Fibroblast of upper back skin (primary cell): Measurements from ENCODE around the gene CASTOR1.
A peak's percentile ranks its signal among the peaks of the same experiment; 100 is the strongest.
"Not testable (repeated sequence)": the region's sequence is repeated elsewhere in the genome, so short reads cannot be mapped to it uniquely, and the experiment has no call there.

Experiments
- DNase-seq: peaks from one replicate; pipeline ENCODE4 v3.0.0-alpha.2; 2013

Gene CASTOR1

GRCh38 chr22:30289141-30289979 is at the start of gene CASTOR1:
Gene CASTOR1, minus strand, starts transcription at chr22:30289505. Its CDS starts 8 bp downstream, at chr22:30289497.
- peak; percentile 98 for DNase-seq

DNA sequence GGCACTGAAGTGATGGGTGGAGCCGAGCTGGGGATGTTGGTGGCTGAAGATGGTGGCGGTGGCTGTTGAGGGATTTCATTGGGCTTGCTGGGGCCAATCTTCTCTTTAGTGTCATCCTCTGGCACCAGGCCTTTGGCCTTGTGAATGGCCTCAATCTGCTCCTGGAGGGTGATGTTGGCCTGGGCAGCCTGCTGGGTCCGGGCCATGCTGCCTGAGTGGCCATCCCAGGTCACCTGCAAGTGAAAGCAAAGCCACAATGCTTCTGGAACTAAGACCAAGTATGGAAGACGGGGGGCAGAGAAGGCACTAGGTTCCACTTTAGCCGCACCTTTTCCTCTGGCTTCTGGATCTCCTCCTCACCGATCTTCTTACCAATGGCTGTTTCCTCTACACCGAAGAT is 49.5 kb upstream of the CASTOR1 start:
- no peak for DNase-seq

DNA sequence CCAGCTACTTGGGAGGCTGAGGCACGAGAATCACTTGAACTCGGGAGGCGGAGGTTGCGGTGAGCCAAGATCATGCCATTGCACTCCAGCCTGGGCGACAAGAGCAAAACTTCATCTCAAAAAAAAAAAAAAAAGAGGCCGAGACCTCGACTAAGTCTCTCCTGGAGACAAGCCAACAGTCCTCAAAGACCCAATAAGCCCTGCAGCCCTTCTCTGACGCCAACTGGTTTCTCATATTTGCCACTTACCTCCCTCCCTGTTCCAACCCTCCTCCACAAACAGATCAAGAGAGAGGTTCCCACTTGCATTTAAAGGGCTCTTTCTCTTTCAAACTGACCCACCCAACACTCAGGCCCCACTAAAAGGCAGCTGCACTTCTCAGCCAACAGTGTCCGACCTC is 49.0 kb upstream of the CASTOR1 start:
- not testable (repeated sequence) for DNase-seq

DNA sequence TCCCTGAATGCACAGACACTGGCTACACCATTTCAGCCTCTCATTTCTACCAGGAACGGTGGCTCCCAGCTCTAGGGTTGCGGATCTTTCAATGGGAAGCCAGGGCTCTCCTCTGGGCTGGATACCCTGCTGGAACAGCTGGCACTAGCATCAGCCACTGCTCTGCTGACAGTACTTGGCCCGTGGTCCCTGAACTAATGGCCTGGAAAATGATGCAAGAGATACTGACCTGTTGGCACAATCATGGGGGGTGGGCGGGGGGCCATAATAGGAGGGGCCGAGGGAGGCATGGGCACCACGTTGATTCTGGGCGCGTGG is 48.1 kb upstream of the CASTOR1 start:
- no peak for DNase-seq

GRCh38 chr22:30336752-30337460 is 47.6 kb upstream of the CASTOR1 start:
- no peak for DNase-seq

GRCh38 chr22:30335236-30335635 is 45.9 kb upstream of the CASTOR1 start:
- no peak for DNase-seq

DNA sequence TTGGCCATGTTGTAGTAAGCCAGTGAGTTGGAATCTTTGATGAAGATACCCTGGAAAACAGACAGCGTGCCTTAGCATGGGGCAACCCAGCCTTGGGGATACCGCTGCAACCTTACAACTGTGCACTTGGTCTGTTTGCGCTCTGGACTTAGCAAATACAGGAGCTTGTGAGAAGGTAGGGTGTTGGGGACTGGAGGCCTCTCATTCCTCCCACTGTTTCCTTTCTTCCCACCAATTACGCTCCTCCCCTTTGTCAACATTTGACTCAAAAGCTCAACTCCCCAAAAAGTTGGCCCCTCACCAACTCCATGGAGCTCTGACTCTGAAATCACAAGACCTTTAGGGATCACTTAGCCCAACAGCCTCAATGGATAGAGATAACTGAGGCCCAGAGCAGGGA is 45.3 kb upstream of the CASTOR1 start:
- DNase-seq, result no peak

- no peak for DNase-seq
These were observed 44.4 kb upstream of the CASTOR1 start for GRCh38 chr22:30333707-30334087.

DNA sequence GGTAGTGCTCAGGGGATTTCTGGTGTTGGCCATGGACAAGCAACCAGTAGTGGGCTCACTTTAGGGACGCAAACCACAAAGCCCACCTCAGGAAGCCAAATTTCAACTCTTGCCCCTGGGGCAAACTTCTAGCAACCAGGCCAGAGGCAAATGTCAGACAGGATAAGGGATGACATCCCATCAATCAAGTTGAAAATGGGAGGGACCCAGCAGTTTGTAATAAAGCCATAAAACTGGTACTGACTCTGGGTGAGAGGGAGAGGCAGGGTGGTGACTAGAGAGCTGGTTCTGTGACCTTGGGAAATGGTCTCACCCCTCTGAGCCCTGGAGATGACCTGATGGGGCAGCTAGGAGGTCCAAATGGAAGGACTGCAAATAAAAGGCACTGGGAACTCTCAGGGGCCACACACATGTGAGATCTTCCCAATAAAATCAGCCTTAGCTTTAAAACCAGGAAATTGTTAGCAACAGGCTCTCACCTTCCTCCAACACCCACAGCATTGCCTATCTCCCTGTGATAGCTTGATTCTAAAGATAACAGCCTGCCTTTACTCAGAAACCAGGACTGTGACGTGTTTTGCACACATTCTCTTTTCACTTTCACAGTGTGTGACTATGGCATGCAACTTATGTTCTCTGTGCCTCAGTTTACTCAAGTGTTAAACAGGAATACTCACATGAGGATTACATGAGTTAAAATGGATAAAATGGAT is 43.8 kb upstream of the CASTOR1 start:
- no peak for DNase-seq

- DNase-seq, result no peak
These were observed 43.2 kb upstream of the CASTOR1 start for GRCh38 chr22:30332551-30332950.

GRCh38 chr22:30328466-30329049 is 39.3 kb upstream of the CASTOR1 start:
- no peak for DNase-seq

- no peak for DNase-seq
These were observed 38.6 kb upstream of the CASTOR1 start for GRCh38 chr22:30327864-30328345.

DNA sequence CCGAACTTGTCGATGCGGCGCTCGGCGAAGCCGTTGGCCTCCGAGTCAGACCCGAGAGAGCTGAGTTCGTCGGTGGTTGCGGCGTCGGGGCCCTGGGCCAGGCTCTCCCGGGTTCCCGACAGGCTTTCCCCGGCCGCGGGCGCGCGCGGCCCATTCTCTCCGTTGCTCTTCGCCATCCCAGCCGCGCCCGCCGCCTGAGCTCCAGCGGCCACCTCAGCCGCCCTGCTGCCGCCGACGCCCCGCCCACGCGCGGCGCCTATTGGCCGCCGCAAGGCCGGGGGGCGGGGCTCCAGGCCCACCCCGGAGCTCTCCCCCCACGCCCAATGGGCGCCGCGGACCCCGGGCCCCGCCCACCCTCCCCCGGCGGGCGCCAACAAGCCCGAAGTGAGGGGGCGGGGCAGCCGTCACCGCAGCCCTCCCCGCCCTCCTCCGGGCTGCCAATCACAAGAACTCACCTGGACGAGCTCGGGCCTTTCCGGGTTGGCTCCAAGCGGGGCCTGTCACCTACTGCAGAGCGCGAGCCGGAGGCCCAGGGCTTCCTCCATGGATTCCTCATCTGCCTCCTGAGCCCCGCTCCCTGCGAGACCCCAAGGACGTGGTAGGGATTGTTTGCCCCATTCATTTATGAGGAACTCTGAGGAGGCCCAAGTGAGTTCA is 37.5 kb upstream of the CASTOR1 start, which contains the start of gene TBC1D10A:
Gene TBC1D10A, minus strand, starts transcription at position 236 of the 657 bp plus-strand sequence. Its CDS starts 60 bp downstream, at position 176.
- peak; percentile 84 for DNase-seq

- DNase-seq, result no peak
These were observed 37.0 kb upstream of the CASTOR1 start for GRCh38 chr22:30326255-30326705.

DNA sequence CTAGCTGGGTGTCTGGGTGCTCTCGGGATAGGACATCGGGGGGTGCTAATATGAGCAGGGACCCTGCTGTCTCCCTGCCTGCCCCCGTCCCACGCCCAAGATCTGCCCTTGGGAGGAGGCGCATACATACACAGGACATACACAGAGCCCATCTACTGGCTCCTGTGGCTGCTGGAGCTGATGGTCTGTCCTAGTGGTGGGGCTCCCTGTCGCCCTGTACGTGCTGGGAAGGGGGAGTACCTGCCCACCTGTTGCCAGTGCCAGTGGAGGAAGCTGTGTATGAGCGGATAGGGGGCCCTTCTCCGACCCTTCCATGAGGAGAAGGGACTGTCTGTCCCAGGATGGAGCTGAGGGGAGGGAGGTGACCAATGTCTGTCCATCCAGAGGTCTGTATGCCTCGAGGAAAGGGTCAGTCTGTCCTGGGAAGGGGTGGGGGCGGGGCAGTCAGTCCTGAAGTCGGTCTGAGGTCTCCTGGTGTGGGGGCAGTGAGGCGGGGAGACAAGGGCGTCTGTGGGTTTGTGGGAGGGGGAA is 36.5 kb upstream of the CASTOR1 start:
- DNase-seq, result no peak

DNA sequence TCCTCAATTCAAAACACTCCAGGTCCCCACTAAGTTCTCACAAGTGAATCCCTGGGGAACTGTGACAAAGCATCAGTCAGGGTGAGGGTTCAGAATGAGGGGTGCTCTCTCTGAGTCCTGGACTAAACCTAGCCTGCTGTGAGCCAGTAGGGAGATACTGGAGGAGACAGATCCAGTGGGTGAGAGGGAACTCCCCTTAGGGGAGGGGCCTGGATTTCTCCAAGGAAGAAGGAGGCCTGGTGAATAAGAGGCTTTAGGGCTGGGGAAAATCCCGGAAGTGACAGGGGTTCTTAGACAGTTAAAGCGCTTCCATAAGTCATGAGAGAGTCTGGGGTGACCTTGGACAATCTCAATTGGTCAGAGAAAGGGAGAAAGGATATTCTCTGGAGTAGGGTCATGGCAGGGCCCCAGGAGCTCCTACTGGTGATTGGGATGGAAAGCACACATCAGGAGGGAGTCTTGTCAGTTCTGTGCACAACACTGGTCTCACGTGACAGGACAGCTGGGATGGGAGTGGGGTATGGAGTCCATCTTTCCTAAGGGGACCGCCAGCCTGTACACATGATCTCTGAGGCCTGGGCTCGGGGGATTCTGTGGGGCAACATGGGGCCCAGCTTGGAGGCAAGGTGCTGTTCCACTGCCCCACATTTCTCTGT is 35.9 kb upstream of the CASTOR1 start:
- DNase-seq, result peak; percentile 75

- peak; percentile 65 for DNase-seq
These were observed 34.9 kb upstream of the CASTOR1 start for GRCh38 chr22:30324014-30324730.

DNA sequence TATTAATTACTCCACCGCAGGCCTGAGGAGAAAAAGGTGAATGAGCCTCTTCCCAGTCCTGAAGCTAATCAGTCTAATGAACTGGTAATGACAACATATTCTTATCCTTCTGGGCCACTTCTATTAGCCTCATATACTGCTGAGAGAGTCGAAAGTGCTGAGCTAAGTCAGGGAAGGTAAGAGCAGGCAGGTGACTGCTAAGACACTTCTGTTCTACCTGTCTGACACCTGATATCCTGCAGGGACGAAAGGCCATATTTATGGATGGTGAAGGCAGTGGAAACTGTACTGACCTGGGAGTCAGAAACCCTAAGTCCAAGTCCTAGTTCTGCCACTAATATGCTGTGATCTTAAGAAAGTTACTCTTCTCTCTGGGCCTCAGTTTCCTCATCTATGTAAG is 33.9 kb upstream of the CASTOR1 start:
- DNase-seq, result no peak

- DNase-seq, result no peak
These were observed 32.2 kb upstream of the CASTOR1 start for GRCh38 chr22:30321461-30321860.

- no peak for DNase-seq
These were observed 30.8 kb upstream of the CASTOR1 start for GRCh38 chr22:30320021-30320556.
